Measurements from ENCODE around the gene ZHX3.

DNA sequence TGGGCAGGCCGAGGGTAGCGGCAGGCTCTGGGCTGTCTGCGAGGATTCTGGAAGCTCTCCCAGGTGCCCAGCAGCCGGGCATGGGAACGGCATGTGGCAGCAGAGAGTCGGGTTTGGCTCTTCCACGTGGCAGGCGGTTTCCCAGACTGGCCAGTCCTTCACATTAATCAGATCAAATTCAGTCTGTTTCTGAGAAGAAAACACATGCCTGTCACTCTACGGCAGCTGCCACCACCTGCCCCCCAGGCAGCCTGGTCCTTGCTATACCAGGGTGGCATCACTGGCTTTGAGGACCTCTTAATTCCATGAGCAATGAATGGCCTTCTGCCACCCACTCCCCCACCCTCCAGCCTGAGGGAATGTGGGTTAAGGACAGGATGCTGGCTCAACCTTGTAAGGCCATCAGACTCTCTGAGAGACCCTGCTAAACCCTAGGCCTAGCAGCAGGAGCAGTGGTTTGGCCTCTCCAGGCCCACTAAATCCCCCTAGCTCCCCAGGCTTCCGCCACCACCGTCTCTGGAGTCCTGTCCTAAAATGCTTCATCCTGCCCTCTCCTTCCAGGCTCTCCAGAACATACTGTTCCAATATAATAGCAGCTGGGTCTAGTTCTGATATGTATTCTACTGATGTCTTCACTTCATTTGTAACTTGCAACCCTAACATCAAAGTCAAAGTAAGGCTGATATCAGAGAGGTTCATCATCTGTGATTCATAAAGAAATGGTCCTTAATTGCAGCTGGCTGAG lies 132.3 kb downstream of the ZHX3 start:
- TF ChIP-seq, protein P1, sequence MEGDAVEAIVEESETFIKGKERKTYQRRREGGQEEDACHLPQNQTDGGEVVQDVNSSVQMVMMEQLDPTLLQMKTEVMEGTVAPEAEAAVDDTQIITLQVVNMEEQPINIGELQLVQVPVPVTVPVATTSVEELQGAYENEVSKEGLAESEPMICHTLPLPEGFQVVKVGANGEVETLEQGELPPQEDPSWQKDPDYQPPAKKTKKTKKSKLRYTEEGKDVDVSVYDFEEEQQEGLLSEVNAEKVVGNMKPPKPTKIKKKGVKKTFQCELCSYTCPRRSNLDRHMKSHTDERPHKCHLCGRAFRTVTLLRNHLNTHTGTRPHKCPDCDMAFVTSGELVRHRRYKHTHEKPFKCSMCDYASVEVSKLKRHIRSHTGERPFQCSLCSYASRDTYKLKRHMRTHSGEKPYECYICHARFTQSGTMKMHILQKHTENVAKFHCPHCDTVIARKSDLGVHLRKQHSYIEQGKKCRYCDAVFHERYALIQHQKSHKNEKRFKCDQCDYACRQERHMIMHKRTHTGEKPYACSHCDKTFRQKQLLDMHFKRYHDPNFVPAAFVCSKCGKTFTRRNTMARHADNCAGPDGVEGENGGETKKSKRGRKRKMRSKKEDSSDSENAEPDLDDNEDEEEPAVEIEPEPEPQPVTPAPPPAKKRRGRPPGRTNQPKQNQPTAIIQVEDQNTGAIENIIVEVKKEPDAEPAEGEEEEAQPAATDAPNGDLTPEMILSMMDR (IDR thresholded peaks at IDR 0.05): no peak
- no peak for TF ChIP-seq POLR2A (IDR thresholded peaks at IDR 0.05)
- no peak for TF ChIP-seq EP300 (IDR thresholded peaks at IDR 0.05)
- TF ChIP-seq POLR2AphosphoS5 (IDR thresholded peaks at IDR 0.05): no peak
